ENCODE data around the gene SLC8A3. TPM values are rescaled to one million over a fixed set of nuclear protein-coding genes. Genes with fewer than 3 reads are reported as not detected.

The SLC8A3 gene
- total RNA-seq, 1 experiment from 2014 or later, result not detected

- DNase-seq (ENCODE audit: extremely low read depth, low read depth), result no peak
Observed at GRCh38 chr14:70077720-70078119, 111.0 kb downstream of the SLC8A3 start.

GRCh38 chr14:70077005-70077404, 111.7 kb downstream of the SLC8A3 start:
- DNase-seq (ENCODE audit: extremely low read depth, low read depth), result no peak

- peak; percentile 86 for DNase-seq (ENCODE audit: extremely low read depth, low read depth)
Observed at GRCh38 chr14:70073924-70074566, 114.7 kb downstream of the SLC8A3 start.

- no peak for DNase-seq (ENCODE audit: extremely low read depth, low read depth)
Observed at GRCh38 chr14:70069186-70069585, 119.6 kb downstream of the SLC8A3 start.

GRCh38 chr14:70067810-70068209, 120.9 kb downstream of the SLC8A3 start:
- no peak for DNase-seq (ENCODE audit: extremely low read depth, low read depth)

- DNase-seq (ENCODE audit: extremely low read depth, low read depth), result no peak
Observed at GRCh38 chr14:70064136-70064865, 124.5 kb downstream of the SLC8A3 start.

GRCh38 chr14:70061108-70061507, 127.6 kb downstream of the SLC8A3 start:
- DNase-seq (ENCODE audit: extremely low read depth, low read depth), result no peak

GRCh38 chr14:70059545-70059944, 129.2 kb downstream of the SLC8A3 start:
- no peak for DNase-seq (ENCODE audit: extremely low read depth, low read depth)

- DNase-seq (ENCODE audit: extremely low read depth, low read depth), result no peak
Observed at GRCh38 chr14:70057519-70058136, 131.1 kb downstream of the SLC8A3 start.

- DNase-seq (ENCODE audit: extremely low read depth, low read depth), result peak; percentile 41
Observed at GRCh38 chr14:70052990-70053389, 135.8 kb downstream of the SLC8A3 start.

- DNase-seq (ENCODE audit: extremely low read depth, low read depth), result no peak
Observed at GRCh38 chr14:70050136-70050535, 138.6 kb downstream of the SLC8A3 start.

- no peak for DNase-seq (ENCODE audit: extremely low read depth, low read depth)
Observed at GRCh38 chr14:70049605-70050004, 139.1 kb downstream of the SLC8A3 start.

- no peak for DNase-seq (ENCODE audit: extremely low read depth, low read depth)
Observed at GRCh38 chr14:70048313-70048654, 140.5 kb downstream of the SLC8A3 start.

GRCh38 chr14:70047598-70048312, 141.0 kb downstream of the SLC8A3 start:
- DNase-seq (ENCODE audit: extremely low read depth, low read depth), result no peak

GRCh38 chr14:70045844-70046535, 142.8 kb downstream of the SLC8A3 start:
- peak; percentile 77 for DNase-seq (ENCODE audit: extremely low read depth, low read depth)

GRCh38 chr14:70045310-70045709, 143.4 kb downstream of the SLC8A3 start:
- no peak for DNase-seq (ENCODE audit: extremely low read depth, low read depth)

GRCh38 chr14:70043001-70043400, 145.8 kb downstream of the SLC8A3 start:
- DNase-seq (ENCODE audit: extremely low read depth, low read depth), result no peak

- peak; percentile 20 for DNase-seq (ENCODE audit: extremely low read depth, low read depth)
Observed at GRCh38 chr14:70036665-70037064, 152.1 kb downstream of the SLC8A3 start.

GRCh38 chr14:70034257-70034656, 154.5 kb downstream of the SLC8A3 start:
- DNase-seq (ENCODE audit: extremely low read depth, low read depth), result no peak

- no peak for DNase-seq (ENCODE audit: extremely low read depth, low read depth)
Observed at GRCh38 chr14:70033561-70033960, 155.2 kb downstream of the SLC8A3 start.

- no peak for DNase-seq (ENCODE audit: extremely low read depth, low read depth)
Observed at GRCh38 chr14:70033116-70033515, 155.6 kb downstream of the SLC8A3 start.
